HG02763 (cell line): ENCODE measurements around the gene AFTPH.

Experiments used
- ATAC-seq: cut with Tn5 transposase; IDR thresholded peaks from one replicate; pipeline ENCODE4 v1.9.1; 2021; ENCODE audit warnings: mild to moderate bottlenecking, moderate library complexity; ENCODE audit not compliant: unreplicated experiment

Gene AFTPH

GRCh38 chr2:64523666-64524603 lies at the start of gene AFTPH:
Gene AFTPH (plus strand): TSS chr2:64524328. CDS start chr2:64551475, 27,147 bp downstream.
- ATAC-seq, result peak; percentile 85

GRCh38 chr2:64474636-64475035 lies 49.5 kb upstream of the AFTPH start:
- no peak for ATAC-seq

- no peak for ATAC-seq
Observed at GRCh38 chr2:64477037-64477436, 47.1 kb upstream of the AFTPH start.

- no peak for ATAC-seq
Observed at GRCh38 chr2:64477979-64478378, 46.1 kb upstream of the AFTPH start.

GRCh38 chr2:64478502-64479230 lies 45.5 kb upstream of the AFTPH start:
- ATAC-seq, result no peak

GRCh38 chr2:64479259-64480117 lies 44.6 kb upstream of the AFTPH start:
- no peak for ATAC-seq

- no peak for ATAC-seq
Observed at GRCh38 chr2:64481665-64482064, 42.5 kb upstream of the AFTPH start.

- ATAC-seq, result no peak
Observed at GRCh38 chr2:64482243-64482642, 41.9 kb upstream of the AFTPH start.

GRCh38 chr2:64482765-64483504 lies 41.2 kb upstream of the AFTPH start:
- ATAC-seq, result no peak

- no peak for ATAC-seq
Observed at GRCh38 chr2:64485331-64485730, 38.8 kb upstream of the AFTPH start.

GRCh38 chr2:64485961-64486360 lies 38.2 kb upstream of the AFTPH start:
- ATAC-seq, result no peak

- ATAC-seq, result no peak
Observed at GRCh38 chr2:64487256-64488049, 36.7 kb upstream of the AFTPH start.

GRCh38 chr2:64488050-64488974 lies 35.8 kb upstream of the AFTPH start:
- ATAC-seq, result no peak

- no peak for ATAC-seq
Observed at GRCh38 chr2:64489081-64489751, 34.9 kb upstream of the AFTPH start.

GRCh38 chr2:64491426-64491825 lies 32.7 kb upstream of the AFTPH start:
- ATAC-seq, result no peak

- no peak for ATAC-seq
Observed at GRCh38 chr2:64492272-64492671, 31.9 kb upstream of the AFTPH start.

GRCh38 chr2:64492821-64493220 lies 31.3 kb upstream of the AFTPH start:
- ATAC-seq, result no peak

GRCh38 chr2:64493788-64494187 lies 30.3 kb upstream of the AFTPH start:
- ATAC-seq, result no peak
